Left lung (tissue), 10 donors: ENCODE results near the gene KRTAP29-1. TPM values are rescaled to one million over a fixed set of nuclear protein-coding genes. Genes with fewer than 3 reads are reported as not detected.

Experiments used
- ATAC-seq: fragments of 200-7000 bp; cut with Tn5 transposase; one replicate; pipeline ENCODE4 v1.9.1; 2020; ENCODE audit warnings: moderate library complexity
- DNase-seq, 4 donors: peaks; one replicate each; pipeline ENCODE4 v3.0.0-alpha.2; 2013 to 2020
- H3K27ac ChIP-seq, 2 donors: fragments of 200-600 bp; sonication (generic) in 1 of 2; one replicate each; pipeline versions ENCODE4 v1.5.0 to v1.8.0; 2020 to 2021
- H3K27me3 ChIP-seq, 2 donors: fragments of 200-600 bp; sonication (generic) in 1 of 2; one replicate each; pipeline versions ENCODE4 v1.5.0 to v1.8.0; 2020 to 2021
- H3K36me3 ChIP-seq, 2 donors: fragments of 200-600 bp; sonication (generic) in 1 of 2; one replicate each; pipeline versions ENCODE4 v1.5.0 to v1.8.0; 2020 to 2021
- H3K4me1 ChIP-seq, 2 donors: fragments of 200-600 bp; one replicate each; pipeline ENCODE4 v1.8.0; 2021
- H3K4me3 ChIP-seq, 2 donors: fragments of 200-600 bp; sonication (generic) in 1 of 2; one replicate each; pipeline versions ENCODE4 v1.5.0 to v1.8.0; 2020 to 2021; ENCODE audit warnings: mild to moderate bottlenecking in 1 of 2
- H3K9me3 ChIP-seq, 2 donors: fragments of 200-600 bp; sonication (generic) in 1 of 2; one replicate each; pipeline versions ENCODE4 v1.5.0 to v1.8.0; 2020 to 2021
- intact Hi-C, 2 donors: fragments of 100-400 bp; cut with DNase I; formaldehyde crosslinking; loops; one replicate each; pipeline versions ENCODE4 v1.11.2 to v1.14.2; 2022
- polyA plus RNA-seq, 6 donors: library from polyadenylated mRNA; unstranded; fragments of 120-200 nt; gene quantifications; one replicate each; pipeline ENCODE4 v1.2.1, GENCODE V29; 2013; ENCODE audit not compliant: insufficient read length in 6 of 6
- total RNA-seq, 2 donors: library from RNA; stranded (reverse); fragmentation: NEBNext Ultra II Directional; extraction: Animal tissue kit (Norgen Biotek cat#: 25700); gene quantifications; one replicate each; pipeline ENCODE4 v1.2.1, GENCODE V29; 2021
- TF ChIP-seq, protein P1 (sequence below), 2 donors: fragments of 200-600 bp; sonication (generic) in 1 of 2; IDR thresholded peaks; one replicate each; pipeline versions ENCODE4 v1.5.0 to v1.8.0; 2021; ENCODE audit warnings: antibody characterized with exemption in 2 of 2
- donor health status: DM: no; HTN: yes; CAD: no.
- donor health status: DM: no; HTN: no; CAD: no.

Gene KRTAP29-1
- total and polyA plus RNA-seq, 8 donors, result not detected

DNA sequence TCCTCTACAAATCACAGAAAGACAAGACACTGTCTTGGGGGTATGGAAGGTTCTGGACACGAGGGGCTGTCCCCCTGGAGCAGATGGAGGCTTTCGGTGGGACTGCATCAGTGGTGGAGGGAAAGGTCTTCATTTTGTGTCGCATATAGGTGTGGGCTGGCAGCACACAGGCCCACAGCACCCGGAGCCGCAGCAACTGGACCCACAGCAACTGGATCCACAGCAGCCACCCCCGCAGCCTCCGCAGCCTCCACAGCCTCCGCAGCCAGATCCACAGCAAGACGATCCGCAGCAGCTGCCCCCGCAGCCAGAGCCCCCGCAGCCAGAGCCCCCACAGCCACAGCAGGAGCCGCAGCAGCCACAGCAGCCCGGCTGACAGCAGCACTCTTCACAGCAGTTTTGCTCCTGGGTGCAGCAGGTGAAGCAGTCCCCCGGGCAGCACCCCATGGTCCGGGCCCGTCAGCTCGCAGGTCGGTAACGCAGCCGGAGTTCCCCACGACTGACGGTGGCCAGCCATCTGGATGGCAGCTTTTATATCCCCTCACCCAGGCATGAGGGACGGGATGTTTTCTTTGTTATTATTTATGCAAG, 12.6 kb upstream of the KRTAP29-1 start, which contains the start of gene KRTAP17-1:
KRTAP17-1 (minus strand) TSS at position 507 of the 591 bp plus-strand sequence; CDS start at position 447, 60 bp downstream.
- DNase-seq (peak in 1 of 4 donors; percentile 70), ATAC-seq (no peak)
- H3K4me3 ChIP-seq, result no peak within 1 kb of the TSS
- H3K36me3 ChIP-seq, result no peaks in the 10 kb centered on the region
- TF ChIP-seq, protein P1, sequence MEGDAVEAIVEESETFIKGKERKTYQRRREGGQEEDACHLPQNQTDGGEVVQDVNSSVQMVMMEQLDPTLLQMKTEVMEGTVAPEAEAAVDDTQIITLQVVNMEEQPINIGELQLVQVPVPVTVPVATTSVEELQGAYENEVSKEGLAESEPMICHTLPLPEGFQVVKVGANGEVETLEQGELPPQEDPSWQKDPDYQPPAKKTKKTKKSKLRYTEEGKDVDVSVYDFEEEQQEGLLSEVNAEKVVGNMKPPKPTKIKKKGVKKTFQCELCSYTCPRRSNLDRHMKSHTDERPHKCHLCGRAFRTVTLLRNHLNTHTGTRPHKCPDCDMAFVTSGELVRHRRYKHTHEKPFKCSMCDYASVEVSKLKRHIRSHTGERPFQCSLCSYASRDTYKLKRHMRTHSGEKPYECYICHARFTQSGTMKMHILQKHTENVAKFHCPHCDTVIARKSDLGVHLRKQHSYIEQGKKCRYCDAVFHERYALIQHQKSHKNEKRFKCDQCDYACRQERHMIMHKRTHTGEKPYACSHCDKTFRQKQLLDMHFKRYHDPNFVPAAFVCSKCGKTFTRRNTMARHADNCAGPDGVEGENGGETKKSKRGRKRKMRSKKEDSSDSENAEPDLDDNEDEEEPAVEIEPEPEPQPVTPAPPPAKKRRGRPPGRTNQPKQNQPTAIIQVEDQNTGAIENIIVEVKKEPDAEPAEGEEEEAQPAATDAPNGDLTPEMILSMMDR (IDR thresholded peaks at IDR 0.05), result no peak
- peaks cover 0 to 5% of the 10 kb centered on the region in 2 donors for H3K27me3 ChIP-seq
- H3K4me1 ChIP-seq, result no peaks in the 10 kb centered on the region
- intact Hi-C loops, result no loop called here
- H3K27ac ChIP-seq, result no peak within 1 kb of the TSS
- peaks cover 0 to 8% of the 10 kb centered on the region in 2 donors for H3K9me3 ChIP-seq

DNA sequence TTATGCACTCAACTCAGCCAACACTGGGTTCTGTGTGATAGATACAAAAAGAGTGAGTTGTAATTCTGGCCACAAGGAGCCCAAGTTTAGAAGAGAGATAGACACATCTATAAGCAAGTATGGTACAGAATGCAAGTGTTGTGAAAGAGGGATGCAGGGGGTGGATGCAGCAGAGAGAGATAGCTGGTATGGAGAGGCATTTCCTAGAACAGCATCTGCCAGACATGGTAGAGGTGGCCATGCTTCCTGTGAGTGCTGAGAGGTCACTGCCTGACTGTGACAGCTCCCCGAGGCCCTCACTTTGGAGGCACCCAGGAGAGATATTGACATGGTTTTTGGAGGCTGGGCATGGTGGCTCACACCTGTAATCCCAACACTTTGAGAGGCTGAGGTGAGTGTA, 8.5 kb upstream of the KRTAP29-1 start:
- ATAC-seq (no peak), DNase-seq (no peak)
- intact Hi-C loops, result no loop called here
- no peak overlapping the region for H3K4me3 ChIP-seq
- TF ChIP-seq, protein P1 (IDR thresholded peaks at IDR 0.05), result no peak
- peaks cover 0 to 19% of the 10 kb centered on the region in 2 donors for H3K4me1 ChIP-seq
- peaks cover 0 to 21% of the 10 kb centered on the region in 2 donors for H3K27me3 ChIP-seq
- H3K9me3 ChIP-seq, result no peaks in the 10 kb centered on the region
- no peak overlapping the region for H3K27ac ChIP-seq
- no peaks in the 10 kb centered on the region for H3K36me3 ChIP-seq

DNA sequence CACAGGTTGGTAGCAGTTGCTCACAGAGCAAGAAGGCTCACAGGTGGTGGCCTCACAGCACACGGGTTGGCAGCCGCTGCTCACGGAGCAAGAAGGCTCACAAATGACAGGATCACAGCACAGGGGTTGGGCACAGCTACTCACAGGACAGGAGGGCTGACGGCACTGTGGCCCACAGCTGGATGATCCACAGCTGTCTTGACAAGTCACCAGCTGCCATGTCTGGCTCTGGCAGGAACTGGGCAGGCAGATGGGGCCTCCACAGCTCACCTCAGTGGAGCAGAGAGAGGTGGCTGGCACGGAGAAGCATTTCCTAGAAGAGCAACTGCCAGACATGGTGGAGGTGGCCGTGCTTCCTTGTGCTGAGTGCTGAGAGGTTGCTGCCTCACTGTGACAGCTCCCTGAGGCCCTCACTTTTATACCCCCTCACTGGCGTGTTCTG, 6.3 kb upstream of the KRTAP29-1 start, which contains the start of gene KRTAP16-1:
KRTAP16-1 (minus strand) TSS at position 392 of the 442 bp plus-strand sequence; CDS start at position 336, 56 bp downstream.
- intact Hi-C loops, result no loop called here
- H3K4me1 ChIP-seq, result peaks cover 0 to 19% of the 10 kb centered on the region in 2 donors
- no peaks in the 10 kb centered on the region for H3K9me3 ChIP-seq
- peaks cover 0 to 21% of the 10 kb centered on the region in 2 donors for H3K27me3 ChIP-seq
- DNase-seq, result peak in 1 of 4 donors; percentile 69
- ATAC-seq, result no peak
- no peaks in the 10 kb centered on the region for H3K36me3 ChIP-seq
- peak within 1 kb of the TSS in 1 of 2 donors; percentile 84 for H3K27ac ChIP-seq
- TF ChIP-seq, protein P1 (IDR thresholded peaks at IDR 0.05), result no peak
- peak within 1 kb of the TSS in 1 of 2 donors; percentile 11 for H3K4me3 ChIP-seq

DNA sequence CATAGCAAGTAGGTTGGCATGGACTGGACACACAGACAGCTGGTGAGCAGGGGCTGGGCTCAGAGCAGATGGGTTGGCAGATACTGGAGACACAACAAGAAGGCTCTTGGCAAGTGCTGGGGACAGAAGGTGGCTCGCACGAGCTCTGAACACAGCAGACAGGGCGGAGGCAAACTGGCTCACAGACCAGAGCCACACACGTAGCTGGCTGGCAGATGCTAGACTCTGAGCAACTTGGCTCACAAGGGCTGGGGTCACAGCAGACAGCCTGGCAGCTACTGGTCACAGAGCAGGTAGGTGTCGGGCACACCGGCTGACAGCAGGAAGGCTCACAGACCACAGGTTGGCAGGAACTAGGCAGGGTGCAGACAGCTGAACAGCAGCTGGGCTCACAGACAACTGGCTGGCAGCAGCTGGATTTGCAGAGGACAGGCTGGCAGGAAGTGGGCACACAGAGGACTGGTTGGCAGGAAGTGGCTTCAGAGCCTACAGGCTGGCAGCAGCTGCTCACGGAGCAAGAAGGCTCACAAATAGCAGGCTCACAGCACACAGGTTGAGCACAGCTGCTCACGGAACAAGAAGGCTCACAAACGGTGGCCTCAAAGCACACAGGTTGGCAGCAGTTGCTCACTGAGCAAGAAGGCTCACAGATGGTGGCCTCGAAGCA, 5.7 kb upstream of the KRTAP29-1 start:
- peaks cover 0 to 21% of the 10 kb centered on the region in 2 donors for H3K27me3 ChIP-seq
- intact Hi-C loops, result no loop called here
- H3K36me3 ChIP-seq, result no peaks in the 10 kb centered on the region
- H3K27ac ChIP-seq, result peak overlapping the region in 1 of 2 donors; percentile 84
- peaks cover 0 to 19% of the 10 kb centered on the region in 2 donors for H3K4me1 ChIP-seq
- peak overlapping the region in 1 of 2 donors; percentile 11 for H3K4me3 ChIP-seq
- ATAC-seq, result peak; percentile 52
- DNase-seq, result peak in 2 of 4 donors; percentile 51 to 67
- no peaks in the 10 kb centered on the region for H3K9me3 ChIP-seq
- TF ChIP-seq, protein P1 (IDR thresholded peaks at IDR 0.05), result no peak

DNA sequence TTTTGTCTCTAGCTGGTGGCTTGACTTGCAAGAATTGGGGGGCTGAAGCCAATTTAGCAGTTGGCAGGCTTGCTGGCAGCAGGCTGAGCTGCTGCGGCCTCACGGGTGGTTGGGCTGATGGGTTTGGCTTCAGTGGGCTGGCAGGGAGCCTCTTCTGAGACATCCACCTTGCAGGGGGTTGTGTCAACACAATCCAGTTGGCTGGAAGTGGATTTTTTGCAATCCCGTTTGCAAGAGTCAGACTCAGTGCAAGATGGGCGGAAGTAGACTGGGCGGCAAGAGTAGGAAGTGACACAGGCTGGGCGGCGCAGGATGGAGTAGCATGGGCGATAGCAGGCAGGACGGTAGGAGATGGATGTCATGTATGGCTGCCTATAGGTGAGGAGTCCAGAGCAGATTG, 5.0 kb upstream of the KRTAP29-1 start:
- Histone ChIP-seq H3K27me3 (peaks cover 0 to 21% of the 10 kb centered on the region in 2 donors), H3K4me3 (peak overlapping the region in 1 of 2 donors; percentile 11), H3K27ac (peak overlapping the region in 1 of 2 donors; percentile 84), H3K36me3 (no peaks in the 10 kb centered on the region), H3K4me1 (peaks cover 0 to 19% of the 10 kb centered on the region in 2 donors), H3K9me3 (no peaks in the 10 kb centered on the region)
- DNase-seq (peak in 2 of 4 donors; percentile 56 to 88), ATAC-seq (peak; percentile 24)
- intact Hi-C loops, result no loop called here
- TF ChIP-seq, protein P1 (IDR thresholded peaks at IDR 0.05), result no peak
